Liver (tissue), 9 donors: ENCODE data around the gene PRKCH. TPM values are rescaled to one million over a fixed set of nuclear protein-coding genes. Genes with fewer than 3 reads are reported as not detected.
A peak's percentile ranks its signal among the peaks of the same experiment; 100 is the strongest.

Experiments used
- DNase-seq: peaks from one replicate; pipeline ENCODE4 v3.0.0-alpha.2; 2017; ENCODE audit warnings: low spot score
- H3K27ac ChIP-seq, 2 donors: one replicate each; pipeline ENCODE4 v1.7.0; 2013; ENCODE audit warnings: inconsistent platforms in 2 of 2, low read length in 2 of 2, control low read depth in 1 of 2, low read depth in 1 of 2, mild to moderate bottlenecking in 1 of 2
- H3K27me3 ChIP-seq, 4 donors: one replicate each; pipeline versions ENCODE4 v1.6.1 to v1.7.0; 2013; ENCODE audit warnings: low read length in 3 of 4, inconsistent platforms in 1 of 4, mild to moderate bottlenecking in 1 of 4, moderate library complexity in 1 of 4; ENCODE audit not compliant: control insufficient read depth in 4 of 4, insufficient read depth in 4 of 4
- H3K36me3 ChIP-seq, 4 donors: one replicate each; pipeline versions ENCODE4 v1.6.1 to v1.7.0; 2013; ENCODE audit warnings: low read length in 3 of 4, mild to moderate bottlenecking in 3 of 4, low read depth in 1 of 4, moderate library complexity in 1 of 4; ENCODE audit not compliant: control insufficient read depth in 4 of 4, insufficient read depth in 3 of 4
- H3K4me1 ChIP-seq, 4 donors: one replicate each; pipeline versions ENCODE4 v1.6.1 to v1.7.0; 2013; ENCODE audit warnings: low read length in 3 of 4, mild to moderate bottlenecking in 3 of 4, moderate library complexity in 1 of 4; ENCODE audit not compliant: control insufficient read depth in 4 of 4, insufficient read depth in 4 of 4
- H3K4me3 ChIP-seq, 3 donors: one replicate each; pipeline versions ENCODE4 v1.6.1 to v1.7.0; 2013; ENCODE audit warnings: low read length in 3 of 3, control low read depth in 1 of 3, low read depth in 1 of 3, mild to moderate bottlenecking in 1 of 3
- H3K9ac ChIP-seq, 2 donors: one replicate each; pipeline ENCODE4 v1.7.0; 2013; ENCODE audit warnings: low read length in 2 of 2, mild to moderate bottlenecking in 2 of 2, moderate library complexity in 2 of 2, control low read depth in 1 of 2, low read depth in 1 of 2
- H3K9me3 ChIP-seq, 4 donors: one replicate each; pipeline versions ENCODE4 v1.6.1 to v1.7.0; 2013; ENCODE audit warnings: low read length in 3 of 4; ENCODE audit not compliant: control insufficient read depth in 4 of 4
- EGR1 ChIP-seq, 2 donors: IDR thresholded peaks; 2 replicates each; pipeline ENCODE4 v1.6.1; 2016 to 2018; ENCODE audit warnings: antibody characterized with exemption in 2 of 2, low read depth in 2 of 2
- FOXA1 ChIP-seq: IDR thresholded peaks from 2 replicates; pipeline ENCODE4 v1.6.1; 2016; ENCODE audit warnings: antibody characterized with exemption
- FOXA2 ChIP-seq: IDR thresholded peaks from 2 replicates; pipeline ENCODE4 v1.6.1; 2016; ENCODE audit warnings: antibody characterized with exemption
- GABPA ChIP-seq, 2 donors: IDR thresholded peaks in 1 of 2; conservative IDR thresholded peaks in 1 of 2; 2 replicates each; pipeline ENCODE4 v1.6.1; 2016; ENCODE audit warnings: antibody characterized with exemption in 2 of 2, mild to moderate bottlenecking in 1 of 2, moderate library complexity in 1 of 2
- HNF4A ChIP-seq, 2 donors: conservative IDR thresholded peaks; 2 replicates each; pipeline ENCODE4 v1.6.1; 2016; ENCODE audit warnings: antibody characterized with exemption in 2 of 2, mild to moderate bottlenecking in 2 of 2
- HNF4G ChIP-seq: IDR thresholded peaks from 2 replicates; pipeline ENCODE4 v1.6.1; 2016; ENCODE audit warnings: antibody characterized with exemption
- JUND ChIP-seq, 2 donors: IDR thresholded peaks; 2 replicates each; pipeline ENCODE4 v1.6.1; 2016; ENCODE audit warnings: antibody characterized with exemption in 2 of 2
- NR2F2 ChIP-seq: IDR thresholded peaks from 2 replicates; pipeline ENCODE4 v1.6.1; 2016; ENCODE audit warnings: antibody characterized with exemption
- RAD21 ChIP-seq, 2 donors: IDR thresholded peaks; 2 replicates each; pipeline ENCODE4 v1.6.1; 2016; ENCODE audit warnings: antibody characterized with exemption in 2 of 2, mild to moderate bottlenecking in 2 of 2
- RXRA ChIP-seq, 2 donors: IDR thresholded peaks; 2 replicates each; pipeline ENCODE4 v1.6.1; 2017 to 2018; ENCODE audit warnings: antibody characterized with exemption in 2 of 2, mild to moderate bottlenecking in 1 of 2
- SP1 ChIP-seq: IDR thresholded peaks from 2 replicates; pipeline ENCODE4 v1.6.1; 2018; ENCODE audit warnings: antibody characterized with exemption, mild to moderate bottlenecking
- TAF1 ChIP-seq: conservative IDR thresholded peaks from 2 replicates; pipeline ENCODE4 v1.6.1; 2016; ENCODE audit warnings: antibody characterized with exemption, mild to moderate bottlenecking
- YY1 ChIP-seq: IDR thresholded peaks from 2 replicates; pipeline ENCODE4 v1.6.1; 2016; ENCODE audit warnings: antibody characterized with exemption, mild to moderate bottlenecking
- WGBS: extraction: QIAGEN DNeasy Blood & Tissue Kit; methylation state at CpG from one replicate; pipeline ENCODE4 v1.1.7; 2013; 5-methylcytosine and 5-hydroxymethylcytosine counted together
- polyA plus RNA-seq, 2 donors: library from polyadenylated mRNA; stranded (reverse) in 1 of 2; unstranded in 1 of 2; fragments of 200-250 nt in 1 of 2; fragments of >200 nt in 1 of 2; fragmentation: Nextera tagmentation in 1 of 2; extraction: Ambion mirVana in 1 of 2; gene quantifications; one replicate each; pipeline versions ENCODE4 v1.2.1 to v1.2.3, GENCODE V29; 2013 to 2015
- total RNA-seq, 2 donors: library from RNA; depleted of rRNA; stranded (reverse); fragments of >200 nt; gene quantifications; one replicate each; pipeline ENCODE4 v1.2.3, GENCODE V29; 2014
- TF ChIP-seq, protein P1 (sequence below): IDR thresholded peaks from 2 replicates; pipeline ENCODE4 v1.6.1; 2016; ENCODE audit warnings: antibody characterized with exemption
- TF ChIP-seq, protein P2 (sequence below): fragments of 150-350 bp; IDR thresholded peaks from 2 replicates; pipeline ENCODE4 v1.5.1; 2017; ENCODE audit warnings: improper control_type of control experiment, low read depth, low read length; ENCODE audit not compliant: missing input control
- TF ChIP-seq, protein P3 (sequence below): IDR thresholded peaks from 2 replicates; pipeline ENCODE4 v1.6.1; 2016; ENCODE audit warnings: antibody characterized with exemption, mild to moderate bottlenecking
- TF ChIP-seq, protein P4 (sequence below): IDR thresholded peaks from 2 replicates; pipeline ENCODE4 v1.6.1; 2016; ENCODE audit warnings: antibody characterized with exemption
- TF ChIP-seq, protein P5 (sequence below): IDR thresholded peaks from 2 replicates; pipeline ENCODE4 v1.6.1; 2016; ENCODE audit warnings: antibody characterized with exemption
- donor health status: healthy.
- donor health status: healthy.
- donor health status: healthy.
- donor health status: healthy.
- donor health status: healthy.

PRKCH gene
- total RNA-seq (10 to 100 TPM in 1 of 2 donors, 1 to 10 TPM in 1; 9.3 to 13.7 TPM), polyA plus RNA-seq (1 to 10 TPM; 3.9 to 4.7 TPM)

DNA sequence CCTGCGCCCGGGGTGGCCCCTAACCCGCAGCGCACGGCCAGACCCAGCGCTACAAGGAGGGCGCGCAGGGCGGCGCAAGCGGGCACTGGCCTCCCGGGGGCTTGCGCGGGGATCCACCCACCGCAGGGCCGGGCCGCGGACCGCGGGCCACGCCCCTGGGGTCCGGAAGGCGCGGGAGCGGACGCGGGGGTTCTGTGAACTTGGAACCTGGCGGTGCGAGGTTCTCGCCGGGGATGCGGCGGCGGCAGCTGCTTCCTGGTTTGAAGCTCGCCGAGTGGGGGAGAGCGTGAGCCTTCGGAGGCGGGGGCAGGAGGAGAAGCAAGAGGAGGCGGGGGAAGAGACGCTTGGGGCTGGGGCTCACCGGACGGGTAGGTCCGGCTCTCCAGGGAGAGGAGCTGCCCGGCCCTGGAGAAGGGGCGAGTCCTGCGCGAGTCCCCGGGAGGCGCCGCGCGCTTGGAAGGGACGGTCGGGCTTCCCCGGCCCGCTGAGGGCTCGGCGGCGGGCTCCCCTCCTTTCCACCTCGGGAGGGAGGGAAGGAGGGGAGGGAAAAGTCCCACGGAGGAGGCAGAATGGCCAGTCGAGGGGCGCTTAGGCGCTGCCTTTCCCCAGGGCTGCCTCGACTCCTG lies at the start of gene PRKCH:
TSS of gene PRKCH (plus strand) at position 195 of the 626 bp plus-strand sequence. CDS start 523 bp downstream, outside the sequence.
- H3K4me3 ChIP-seq = peak within 1 kb of the TSS; percentile 61 to 71 (median 69)
- under 1% methylated on average over 66 of the region's 66 CpGs for WGBS
- peaks cover 9 to 18% (median 14%) of the 10 kb centered on the region in 4 donors for H3K4me1 ChIP-seq
- H3K27ac ChIP-seq = peak within 1 kb of the TSS; percentile 72 to 82
- H3K9me3 ChIP-seq = no peaks in the 10 kb centered on the region
- H3K36me3 ChIP-seq = no peaks in the 10 kb centered on the region
- peak; percentile 42 for DNase-seq
- H3K9ac ChIP-seq = peak within 1 kb of the TSS; percentile 17 to 19
- no peaks in the 10 kb centered on the region for H3K27me3 ChIP-seq
- TF ChIP-seq HNF4G (no peak), RAD21 (IDR thresholded peaks at IDR 0.05) (peak; percentile 17 to 33)

DNA sequence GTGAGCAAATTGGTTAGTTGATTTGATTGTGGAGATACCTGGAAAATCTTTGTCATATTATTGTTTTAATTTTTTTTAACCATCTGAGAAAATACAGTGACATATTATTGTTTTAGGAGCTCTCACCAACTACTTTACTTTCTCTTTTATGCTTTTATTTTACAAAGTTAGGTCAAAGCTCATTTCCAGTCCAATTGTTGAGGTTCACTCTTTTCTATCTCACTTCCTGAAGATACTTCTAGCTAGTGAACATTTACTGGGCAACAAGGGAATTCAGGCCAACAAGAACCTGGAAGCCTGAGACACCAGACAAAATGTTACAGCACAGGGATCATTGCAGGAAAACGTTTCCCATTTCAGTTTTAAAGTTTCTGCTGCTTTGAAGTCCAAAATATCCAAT lies 44.1 kb upstream of the PRKCH start:
- H3K9ac ChIP-seq = no peak overlapping the region
- DNase-seq = no peak
- no peak overlapping the region for H3K27ac ChIP-seq
- H3K4me1 ChIP-seq = peaks cover 2 to 32% (median 23%) of the 10 kb centered on the region in 4 donors
- no peak overlapping the region for H3K4me3 ChIP-seq
- H3K9me3 ChIP-seq = no peaks in the 10 kb centered on the region
- H3K27me3 ChIP-seq = no peaks in the 10 kb centered on the region
- 15% methylated on average over 1 of the region's 1 CpG for WGBS
- no peaks in the 10 kb centered on the region for H3K36me3 ChIP-seq
- TF ChIP-seq NR2F2 (peak; percentile 63), GABPA (IDR thresholded peaks at IDR 0.05 in 1 of 2, conservative IDR thresholded peaks at IDR 0.05 in 1 of 2) (no peak)

DNA sequence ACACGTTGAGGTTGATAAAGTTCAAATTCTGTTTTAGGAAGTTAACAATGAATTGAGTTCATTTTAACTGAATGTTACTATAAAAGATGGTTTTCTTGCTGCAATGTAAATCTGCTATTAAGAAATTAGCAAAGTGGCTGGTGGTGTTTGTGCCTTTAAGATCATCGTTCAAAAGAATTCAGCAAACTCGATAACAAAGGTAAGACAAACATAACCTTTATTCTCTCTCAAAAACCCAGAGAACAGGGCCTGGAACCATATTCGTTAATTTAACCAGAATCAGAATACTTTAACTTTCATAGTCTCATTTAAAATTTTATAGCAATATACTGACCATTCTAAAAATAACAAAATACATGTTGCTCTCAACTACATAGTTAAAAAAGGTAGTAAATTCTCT lies 43.6 kb upstream of the PRKCH start:
- Histone ChIP-seq H3K4me3 (no peak overlapping the region), H3K9ac (peak overlapping the region in 1 of 2 donors; percentile 67), H3K36me3 (no peaks in the 10 kb centered on the region), H3K4me1 (peaks cover 2 to 32% (median 23%) of the 10 kb centered on the region in 4 donors), H3K27ac (no peak overlapping the region), H3K9me3 (no peaks in the 10 kb centered on the region), H3K27me3 (no peaks in the 10 kb centered on the region)
- DNase-seq = no peak
- 26% methylated on average over 4 of the region's 4 CpGs for WGBS
- TF ChIP-seq, protein P1, sequence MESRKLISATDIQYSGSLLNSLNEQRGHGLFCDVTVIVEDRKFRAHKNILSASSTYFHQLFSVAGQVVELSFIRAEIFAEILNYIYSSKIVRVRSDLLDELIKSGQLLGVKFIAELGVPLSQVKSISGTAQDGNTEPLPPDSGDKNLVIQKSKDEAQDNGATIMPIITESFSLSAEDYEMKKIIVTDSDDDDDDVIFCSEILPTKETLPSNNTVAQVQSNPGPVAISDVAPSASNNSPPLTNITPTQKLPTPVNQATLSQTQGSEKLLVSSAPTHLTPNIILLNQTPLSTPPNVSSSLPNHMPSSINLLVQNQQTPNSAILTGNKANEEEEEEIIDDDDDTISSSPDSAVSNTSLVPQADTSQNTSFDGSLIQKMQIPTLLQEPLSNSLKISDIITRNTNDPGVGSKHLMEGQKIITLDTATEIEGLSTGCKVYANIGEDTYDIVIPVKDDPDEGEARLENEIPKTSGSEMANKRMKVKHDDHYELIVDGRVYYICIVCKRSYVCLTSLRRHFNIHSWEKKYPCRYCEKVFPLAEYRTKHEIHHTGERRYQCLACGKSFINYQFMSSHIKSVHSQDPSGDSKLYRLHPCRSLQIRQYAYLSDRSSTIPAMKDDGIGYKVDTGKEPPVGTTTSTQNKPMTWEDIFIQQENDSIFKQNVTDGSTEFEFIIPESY = no peak
- TF ChIP-seq SP1 = peak; percentile 27
- TF ChIP-seq HNF4G = peak; percentile 15
- peak; percentile 77 for TF ChIP-seq YY1
- no peak for TF ChIP-seq FOXA1
- no peak for TF ChIP-seq NR2F2
- TF ChIP-seq FOXA2 = no peak
- TF ChIP-seq EGR1 (IDR thresholded peaks at IDR 0.05; ENCODE audit: low read depth in 2 of 2) = no peak
- TF ChIP-seq, protein P2, sequence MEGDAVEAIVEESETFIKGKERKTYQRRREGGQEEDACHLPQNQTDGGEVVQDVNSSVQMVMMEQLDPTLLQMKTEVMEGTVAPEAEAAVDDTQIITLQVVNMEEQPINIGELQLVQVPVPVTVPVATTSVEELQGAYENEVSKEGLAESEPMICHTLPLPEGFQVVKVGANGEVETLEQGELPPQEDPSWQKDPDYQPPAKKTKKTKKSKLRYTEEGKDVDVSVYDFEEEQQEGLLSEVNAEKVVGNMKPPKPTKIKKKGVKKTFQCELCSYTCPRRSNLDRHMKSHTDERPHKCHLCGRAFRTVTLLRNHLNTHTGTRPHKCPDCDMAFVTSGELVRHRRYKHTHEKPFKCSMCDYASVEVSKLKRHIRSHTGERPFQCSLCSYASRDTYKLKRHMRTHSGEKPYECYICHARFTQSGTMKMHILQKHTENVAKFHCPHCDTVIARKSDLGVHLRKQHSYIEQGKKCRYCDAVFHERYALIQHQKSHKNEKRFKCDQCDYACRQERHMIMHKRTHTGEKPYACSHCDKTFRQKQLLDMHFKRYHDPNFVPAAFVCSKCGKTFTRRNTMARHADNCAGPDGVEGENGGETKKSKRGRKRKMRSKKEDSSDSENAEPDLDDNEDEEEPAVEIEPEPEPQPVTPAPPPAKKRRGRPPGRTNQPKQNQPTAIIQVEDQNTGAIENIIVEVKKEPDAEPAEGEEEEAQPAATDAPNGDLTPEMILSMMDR = no peak
- TF ChIP-seq JUND (IDR thresholded peaks at IDR 0.05) = peak in 1 of 2 donors; percentile 38
- TF ChIP-seq, protein P3, sequence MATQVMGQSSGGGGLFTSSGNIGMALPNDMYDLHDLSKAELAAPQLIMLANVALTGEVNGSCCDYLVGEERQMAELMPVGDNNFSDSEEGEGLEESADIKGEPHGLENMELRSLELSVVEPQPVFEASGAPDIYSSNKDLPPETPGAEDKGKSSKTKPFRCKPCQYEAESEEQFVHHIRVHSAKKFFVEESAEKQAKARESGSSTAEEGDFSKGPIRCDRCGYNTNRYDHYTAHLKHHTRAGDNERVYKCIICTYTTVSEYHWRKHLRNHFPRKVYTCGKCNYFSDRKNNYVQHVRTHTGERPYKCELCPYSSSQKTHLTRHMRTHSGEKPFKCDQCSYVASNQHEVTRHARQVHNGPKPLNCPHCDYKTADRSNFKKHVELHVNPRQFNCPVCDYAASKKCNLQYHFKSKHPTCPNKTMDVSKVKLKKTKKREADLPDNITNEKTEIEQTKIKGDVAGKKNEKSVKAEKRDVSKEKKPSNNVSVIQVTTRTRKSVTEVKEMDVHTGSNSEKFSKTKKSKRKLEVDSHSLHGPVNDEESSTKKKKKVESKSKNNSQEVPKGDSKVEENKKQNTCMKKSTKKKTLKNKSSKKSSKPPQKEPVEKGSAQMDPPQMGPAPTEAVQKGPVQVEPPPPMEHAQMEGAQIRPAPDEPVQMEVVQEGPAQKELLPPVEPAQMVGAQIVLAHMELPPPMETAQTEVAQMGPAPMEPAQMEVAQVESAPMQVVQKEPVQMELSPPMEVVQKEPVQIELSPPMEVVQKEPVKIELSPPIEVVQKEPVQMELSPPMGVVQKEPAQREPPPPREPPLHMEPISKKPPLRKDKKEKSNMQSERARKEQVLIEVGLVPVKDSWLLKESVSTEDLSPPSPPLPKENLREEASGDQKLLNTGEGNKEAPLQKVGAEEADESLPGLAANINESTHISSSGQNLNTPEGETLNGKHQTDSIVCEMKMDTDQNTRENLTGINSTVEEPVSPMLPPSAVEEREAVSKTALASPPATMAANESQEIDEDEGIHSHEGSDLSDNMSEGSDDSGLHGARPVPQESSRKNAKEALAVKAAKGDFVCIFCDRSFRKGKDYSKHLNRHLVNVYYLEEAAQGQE = peak; percentile 60
- TF ChIP-seq, protein P4, sequence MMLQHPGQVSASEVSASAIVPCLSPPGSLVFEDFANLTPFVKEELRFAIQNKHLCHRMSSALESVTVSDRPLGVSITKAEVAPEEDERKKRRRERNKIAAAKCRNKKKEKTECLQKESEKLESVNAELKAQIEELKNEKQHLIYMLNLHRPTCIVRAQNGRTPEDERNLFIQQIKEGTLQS = no peak
- TF ChIP-seq, protein P5, sequence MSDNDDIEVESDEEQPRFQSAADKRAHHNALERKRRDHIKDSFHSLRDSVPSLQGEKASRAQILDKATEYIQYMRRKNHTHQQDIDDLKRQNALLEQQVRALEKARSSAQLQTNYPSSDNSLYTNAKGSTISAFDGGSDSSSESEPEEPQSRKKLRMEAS = peak; percentile 60
- peak; percentile 34 to 37 for TF ChIP-seq RXRA (IDR thresholded peaks at IDR 0.05)
- peak; percentile 56 for TF ChIP-seq TAF1
- TF ChIP-seq HNF4A (conservative IDR thresholded peaks at IDR 0.05) = peak; percentile 51 to 71
- TF ChIP-seq RAD21 (IDR thresholded peaks at IDR 0.05) = peak in 1 of 2 donors; percentile 7
- peak in 1 of 2 donors; percentile 15 for TF ChIP-seq GABPA (IDR thresholded peaks at IDR 0.05 in 1 of 2, conservative IDR thresholded peaks at IDR 0.05 in 1 of 2)
